Stimulated activated CD8-positive, alpha-beta memory T cell treated with anti-CD3 and anti-CD28 coated beads, Interleukin-4, amount 100 ng/mL, for 4 hours (primary cell): Measurements from ENCODE around the gene ZNF528.

ENCODE experiments used
- DNase-seq, 2 donors: peaks; one replicate each; pipeline ENCODE4 v3.0.0-alpha.2; 2020; ENCODE audit warnings: low read depth in 2 of 2, low spot score in 1 of 2

ZNF528 gene

DNA sequence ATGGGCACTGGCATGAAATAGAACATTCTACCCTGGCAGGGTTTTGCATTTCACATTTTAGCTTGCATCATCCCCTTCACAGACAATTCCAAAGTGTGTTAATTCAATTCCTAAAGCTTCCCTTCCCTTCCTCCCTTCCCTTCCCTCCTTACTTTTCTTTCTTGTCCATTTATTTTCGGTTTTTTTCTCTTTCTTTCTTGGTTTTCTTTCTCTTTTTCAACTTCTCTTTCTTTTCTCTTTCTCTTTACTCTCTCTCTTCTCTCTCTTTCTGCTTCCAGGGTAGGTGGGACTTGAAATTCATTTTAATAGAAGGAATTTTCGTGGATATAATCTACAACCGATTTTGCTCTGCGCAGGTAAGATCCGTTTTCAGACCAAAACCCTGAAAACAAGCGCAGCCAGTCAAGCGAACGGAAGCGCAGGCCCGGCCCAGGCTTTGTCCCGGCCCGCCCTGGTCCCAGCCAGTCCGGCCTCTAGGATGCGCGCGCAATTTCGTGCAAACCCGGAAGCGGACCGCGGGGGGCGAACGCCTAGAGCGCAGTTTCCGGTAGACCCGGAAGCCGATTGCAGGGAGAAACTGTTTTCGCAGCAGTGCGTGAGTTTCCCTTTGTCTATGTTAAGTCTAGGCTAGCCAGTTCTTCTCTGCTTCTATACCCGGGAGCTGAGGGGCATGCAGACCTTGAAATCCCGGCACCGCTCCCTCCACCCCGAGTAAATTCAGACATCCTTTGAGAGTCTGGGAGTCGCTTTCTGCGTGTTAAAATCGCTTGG lies at the start of gene ZNF528:
Gene ZNF528, plus strand, starts transcription at position 540 of the 771 bp plus-strand sequence. CDS start 4,165 bp downstream, outside the sequence.
- DNase-seq, result peak; percentile 87 to 92

DNA sequence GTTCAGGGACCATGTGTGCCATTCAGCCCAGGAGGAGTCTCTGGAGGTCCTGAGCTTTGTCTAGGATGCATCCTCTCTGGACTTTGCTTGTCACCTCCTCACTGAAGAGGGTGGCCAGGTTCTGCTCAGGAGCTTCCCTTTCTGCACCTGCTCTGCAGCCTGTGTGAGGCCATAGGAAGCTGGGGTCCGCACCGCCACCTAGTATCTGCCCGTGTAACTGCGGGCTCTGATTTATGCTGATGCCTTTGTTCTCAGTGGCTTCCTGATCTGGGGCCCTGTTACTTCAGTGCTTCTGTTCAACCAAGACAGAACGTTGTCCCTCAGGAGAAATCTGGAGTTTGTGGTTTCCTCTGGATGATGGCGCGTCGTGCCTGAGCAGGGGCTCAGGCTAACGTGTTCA lies 46.1 kb upstream of the ZNF528 start:
- DNase-seq, result no peak

DNA sequence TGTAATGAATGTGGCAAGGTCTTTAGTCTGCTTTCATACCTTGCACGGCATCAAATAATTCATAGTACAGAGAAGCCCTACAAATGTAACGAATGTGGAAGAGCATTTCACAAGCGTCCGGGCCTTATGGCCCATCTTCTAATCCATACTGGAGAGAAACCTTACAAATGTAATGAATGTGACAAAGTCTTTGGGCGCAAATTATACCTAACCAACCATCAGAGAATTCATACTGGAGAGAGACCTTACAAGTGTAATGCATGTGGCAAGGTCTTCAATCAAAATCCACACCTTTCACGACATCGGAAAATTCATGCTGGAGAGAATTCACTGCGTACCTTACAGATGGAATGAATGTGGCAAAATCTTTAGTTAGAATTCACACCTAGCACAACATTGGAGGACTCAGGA lies 31.2 kb upstream of the ZNF528 start:
- DNase-seq, result no peak

DNA sequence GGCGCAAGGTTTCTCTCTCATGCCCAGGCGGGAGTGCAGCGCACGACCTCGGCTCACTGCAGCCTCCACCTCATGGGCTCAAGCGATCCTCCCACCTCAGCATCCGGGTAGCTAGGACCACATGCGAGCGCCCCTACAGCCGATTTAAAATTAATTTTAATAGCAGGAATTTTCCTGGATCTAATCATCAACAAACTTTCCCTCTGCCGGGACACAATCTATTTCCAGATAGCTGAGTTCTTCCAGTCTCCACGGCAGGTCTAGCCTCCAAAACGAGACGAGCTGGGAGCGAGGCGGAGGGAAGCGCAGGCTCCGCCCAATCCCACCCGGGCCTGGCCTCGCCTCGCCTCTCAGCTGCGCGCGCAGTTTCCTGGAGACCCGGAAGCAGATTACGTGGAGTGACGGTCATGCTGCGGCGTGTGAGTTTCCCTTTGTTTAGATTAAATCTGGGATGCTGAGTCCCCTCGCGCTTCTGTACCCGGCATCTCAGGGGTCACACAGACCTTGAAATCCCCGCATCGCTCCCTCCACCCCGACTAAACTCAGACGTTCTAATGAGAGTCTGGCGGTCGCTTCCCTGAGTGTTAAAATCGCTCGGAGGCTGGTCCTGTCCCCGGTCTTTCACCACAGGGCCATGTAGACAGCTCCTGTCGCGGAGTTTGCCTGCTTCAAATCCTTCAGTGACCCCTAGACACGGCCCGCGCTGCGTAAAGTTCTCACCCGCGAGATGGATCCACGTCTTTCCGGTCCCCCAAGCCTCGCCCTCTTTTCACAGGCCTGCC lies 27.9 kb upstream of the ZNF528 start, which contains the start of gene ZNF880:
Gene ZNF880, plus strand, starts transcription at position 365 of the 782 bp plus-strand sequence. Its CDS starts 43 bp downstream, at position 408.
- peak; percentile 86 to 89 for DNase-seq

DNA sequence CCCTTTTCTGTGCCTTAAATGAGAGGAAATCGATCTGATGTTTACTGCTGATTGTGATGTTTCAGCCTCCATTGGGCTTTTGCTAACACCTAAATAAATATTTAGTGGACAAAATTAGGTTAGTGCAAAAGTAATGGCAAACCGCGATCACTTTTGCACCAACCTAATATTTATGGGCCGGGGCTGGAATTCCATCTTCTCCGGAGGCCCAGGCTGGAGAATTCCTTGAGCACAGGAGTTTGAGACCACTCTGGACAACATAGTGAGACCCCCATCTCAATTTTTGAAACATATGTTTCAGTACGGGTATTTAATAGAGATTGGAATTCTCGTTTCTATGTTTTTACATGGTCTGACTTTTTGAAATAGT lies 27.3 kb upstream of the ZNF528 start:
- DNase-seq, result no peak

DNA sequence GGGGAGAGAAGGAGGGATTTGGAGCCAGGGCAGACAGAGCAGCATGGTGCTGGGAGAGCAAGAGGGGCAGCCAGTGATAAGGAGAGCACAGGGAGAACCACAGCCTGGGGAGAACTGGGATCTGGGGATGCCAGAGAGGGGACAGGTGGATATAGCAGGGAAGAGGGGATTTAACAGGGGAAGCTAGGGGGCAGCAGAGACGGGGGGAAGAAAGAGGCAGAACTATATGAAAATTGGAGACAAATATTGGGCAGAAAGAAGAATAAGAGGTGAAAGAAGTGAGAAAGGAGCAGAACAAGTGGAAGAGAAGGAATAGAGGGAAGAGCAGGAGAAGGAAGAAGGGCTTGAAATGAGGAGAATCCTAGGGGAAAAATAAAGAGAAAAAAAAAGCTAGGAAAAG lies 6.5 kb upstream of the ZNF528 start:
- no peak for DNase-seq

DNA sequence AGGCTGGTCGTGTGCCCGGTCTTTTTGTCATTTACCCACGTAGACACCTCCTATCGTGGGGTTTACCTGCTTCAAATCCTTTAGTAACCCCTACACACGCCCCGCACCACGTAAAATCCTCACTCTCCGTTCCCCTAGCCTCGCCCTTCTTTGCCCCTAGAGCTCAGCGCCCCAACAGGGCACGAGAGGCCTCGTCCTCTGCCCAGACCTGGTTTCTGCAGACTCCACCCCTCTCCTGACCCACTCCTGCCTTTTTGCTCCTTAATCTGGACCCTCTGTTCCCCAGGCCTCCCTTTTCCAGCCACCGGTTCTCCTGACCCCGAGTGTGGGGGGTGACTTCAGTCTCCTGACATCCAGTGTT lies 412 bp downstream of the ZNF528 start:
- no peak for DNase-seq

DNA sequence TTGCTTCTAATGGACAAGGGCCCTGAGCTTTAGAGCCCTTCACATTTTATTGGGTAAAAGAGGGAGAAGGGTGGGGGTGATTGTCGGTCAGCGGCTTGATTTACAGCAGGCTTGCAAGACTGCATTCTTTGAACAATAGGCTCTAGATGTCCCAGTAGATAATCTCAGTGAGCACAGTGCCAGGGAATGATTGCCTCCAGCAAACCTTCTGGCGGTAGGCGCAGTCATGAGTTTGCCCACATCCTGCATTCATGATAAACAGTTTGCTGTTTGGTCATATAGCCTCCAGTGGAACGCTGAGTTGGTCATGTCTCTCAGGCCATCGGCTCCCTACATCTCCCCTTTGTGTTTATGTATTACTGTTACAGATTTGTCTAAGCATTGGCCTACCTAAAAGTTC lies 12.6 kb downstream of the ZNF528 start:
- no peak for DNase-seq

DNA sequence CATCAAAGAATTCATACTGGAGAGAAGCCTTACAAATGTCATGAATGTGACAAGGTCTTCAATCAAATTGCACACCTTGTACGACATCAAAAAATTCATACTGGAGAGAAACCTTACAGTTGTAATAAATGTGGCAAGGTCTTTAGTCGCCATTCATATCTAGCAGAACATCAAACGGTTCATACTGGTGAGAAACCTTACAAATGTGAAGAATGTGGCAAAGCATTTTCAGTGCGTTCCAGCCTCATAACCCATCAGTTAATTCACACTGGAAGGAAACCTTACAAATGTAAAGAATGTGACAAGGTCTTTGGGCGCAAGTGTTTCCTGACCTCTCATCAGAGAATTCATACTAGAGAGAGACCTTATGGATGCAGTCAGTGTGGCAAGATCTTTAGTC lies 18.1 kb downstream of the ZNF528 start:
- no peak for DNase-seq

DNA sequence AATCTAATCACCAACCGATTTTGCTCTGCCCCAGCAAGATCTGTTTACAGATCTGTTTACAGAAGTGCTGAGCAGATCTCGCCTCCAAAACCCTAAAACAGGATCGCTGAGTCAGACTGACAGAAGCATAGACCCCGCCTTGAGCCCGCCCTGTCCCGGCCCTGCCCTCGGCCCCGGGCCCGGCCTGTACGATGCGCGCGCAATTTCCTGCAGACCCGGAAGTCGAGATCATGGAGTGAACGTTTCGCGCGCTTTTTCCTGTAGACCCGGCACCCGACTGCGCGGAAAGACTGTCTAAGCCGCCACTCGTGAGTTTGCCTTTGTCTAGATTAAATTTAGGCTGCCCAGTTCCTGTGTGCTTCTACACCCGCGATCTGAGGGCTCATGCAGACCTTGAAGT lies 31.3 kb downstream of the ZNF528 start, which contains the start of gene ZNF534:
Gene ZNF534, plus strand, starts transcription at position 212 of the 400 bp plus-strand sequence. CDS start 2,327 bp downstream, outside the sequence.
- no peak for DNase-seq

DNA sequence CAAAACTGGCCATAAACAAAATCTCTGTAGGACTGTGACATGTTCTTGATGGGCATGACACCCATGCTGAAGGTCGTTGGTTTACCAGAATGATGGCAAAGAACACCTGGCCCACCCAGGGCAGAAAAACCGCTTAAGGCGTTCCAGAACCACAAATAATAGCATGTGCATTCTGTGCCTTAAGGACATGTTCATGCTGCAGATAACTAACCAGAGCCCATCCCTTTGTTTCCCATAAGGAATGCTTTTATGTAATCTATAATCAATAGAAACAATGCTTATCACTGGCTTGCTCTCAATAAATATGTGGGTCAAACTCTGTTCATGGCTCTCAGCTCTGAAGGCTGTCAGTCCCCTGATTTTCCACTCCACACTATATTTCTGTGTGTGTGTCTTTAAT lies 44.5 kb downstream of the ZNF528 start:
- DNase-seq, result no peak

DNA sequence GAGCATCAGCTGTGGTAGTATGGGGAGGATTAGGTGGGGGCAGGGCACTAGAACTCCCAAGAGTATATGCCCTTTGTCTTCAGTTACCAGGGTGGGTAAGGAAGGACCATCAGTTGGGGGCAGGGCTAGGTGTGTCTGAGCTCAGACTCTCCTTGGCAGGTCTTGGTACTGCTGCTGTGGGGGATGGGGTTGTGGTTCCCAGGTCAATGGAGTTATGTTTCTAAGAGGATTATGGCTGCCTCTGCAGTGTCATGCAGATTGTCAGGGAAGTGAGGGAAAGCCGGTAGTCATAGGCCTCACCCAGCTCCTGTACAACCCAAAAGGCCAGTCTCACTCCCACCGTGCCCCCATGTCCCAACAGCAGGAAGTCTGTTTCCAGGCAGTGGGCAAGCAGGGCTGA lies 46.9 kb downstream of the ZNF528 start:
- DNase-seq, result no peak

DNA sequence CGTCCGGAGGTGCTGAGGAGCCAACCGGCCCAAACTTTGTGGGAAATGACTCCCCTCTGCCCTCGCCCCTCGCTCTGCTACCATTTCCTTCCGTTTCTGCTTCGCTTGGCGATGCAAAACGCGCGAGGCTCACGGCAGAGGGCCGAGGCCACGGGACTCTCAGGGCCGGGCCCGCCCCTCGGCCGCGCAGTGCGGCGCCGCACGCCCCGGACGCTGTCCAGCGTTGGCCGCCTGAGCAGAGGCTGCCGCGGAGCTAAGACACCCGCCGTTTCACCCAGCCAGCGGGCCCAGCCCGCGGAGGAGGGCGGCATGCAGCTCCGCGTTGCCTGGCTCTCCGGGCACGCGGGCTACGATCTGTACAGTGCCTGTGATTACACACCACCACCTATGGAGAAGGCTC lies 53.6 kb downstream of the ZNF528 start:
- DNase-seq, result no peak

DNA sequence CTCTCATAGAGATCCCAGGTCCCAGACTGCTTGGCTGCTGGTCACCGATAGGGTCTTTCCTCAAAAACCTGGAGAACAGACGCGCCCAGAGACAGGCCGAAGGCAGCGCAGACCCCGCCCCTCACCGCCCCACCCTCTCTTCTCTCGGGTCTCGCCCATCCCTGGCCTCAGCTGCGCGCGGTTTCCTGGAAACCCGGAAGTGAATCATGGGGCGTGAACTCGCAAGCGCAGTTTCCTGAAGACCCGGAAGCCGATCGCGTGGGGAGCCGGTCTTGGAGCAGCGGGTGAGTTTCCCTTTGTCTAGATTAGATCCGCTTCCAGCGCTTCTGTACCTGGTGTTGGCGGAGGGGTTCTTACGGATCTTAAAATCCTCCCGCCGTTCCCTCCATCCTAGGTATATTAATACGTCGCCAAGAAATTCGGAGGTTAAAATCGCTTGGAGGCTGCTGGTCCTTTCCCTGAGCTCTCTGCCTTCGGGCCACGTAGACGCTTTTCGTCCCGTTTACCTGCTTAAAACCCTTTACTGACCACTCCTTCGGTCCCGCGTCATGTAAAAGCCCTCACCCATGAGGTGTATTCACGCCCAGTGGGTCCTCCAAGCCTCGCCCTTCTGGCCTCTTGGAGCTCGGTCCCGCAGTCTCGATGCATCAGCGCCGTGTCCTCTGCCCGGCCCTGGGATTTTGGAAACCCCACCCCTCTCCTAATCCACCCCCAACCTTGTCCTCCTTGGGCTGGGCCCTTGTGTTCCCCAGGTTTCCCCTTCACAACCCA lies 55.9 kb downstream of the ZNF528 start, which contains the start of gene ZNF578:
Gene ZNF578, plus strand, starts transcription at position 230 of the 771 bp plus-strand sequence. CDS start 48,293 bp downstream, outside the sequence.
- peak; percentile 41 to 59 for DNase-seq

DNA sequence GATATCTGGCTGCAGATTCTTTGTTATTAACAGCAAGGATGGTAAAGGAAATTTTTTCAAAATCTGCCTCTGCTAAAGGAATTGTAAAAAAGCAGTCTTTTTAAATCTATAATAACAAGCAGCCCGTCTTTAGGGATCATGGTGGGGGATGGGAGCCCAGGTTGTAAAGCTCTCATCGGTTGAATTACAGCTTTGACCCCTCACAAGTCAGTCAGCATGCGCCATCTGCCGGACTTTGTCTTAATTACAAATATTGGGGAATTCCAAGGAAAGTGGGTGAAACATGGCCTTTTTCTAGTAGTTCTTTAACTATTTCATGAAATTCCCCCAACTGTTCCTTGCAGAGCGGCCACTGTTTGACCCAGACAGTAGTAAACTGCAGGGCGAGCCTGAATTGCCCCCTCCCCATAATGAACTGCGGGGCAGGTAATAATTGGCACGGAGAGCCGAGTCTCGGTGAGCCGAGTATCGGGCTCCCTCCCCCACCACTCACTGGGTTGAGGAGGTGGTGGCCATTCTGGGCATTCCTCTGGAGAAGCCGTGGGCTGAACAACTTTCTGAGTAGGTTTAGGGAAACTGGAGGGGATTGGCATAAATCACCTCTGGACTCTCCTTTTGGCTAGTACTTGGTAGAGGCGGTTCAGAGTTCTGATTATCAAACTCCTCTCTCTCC lies 67.3 kb downstream of the ZNF528 start:
- no peak for DNase-seq
